UCSD-AML1 (cell line): Measurements from ENCODE around the gene ITGB6.
"Not testable (repeated sequence)": the region's sequence is repeated elsewhere in the genome, so short reads cannot be mapped to it uniquely, and the experiment has no call there.

ENCODE experiments used
- DNase-seq: peaks from one replicate; lab custom pipeline; 2025; ENCODE audit not compliant: unreplicated experiment; lab: John Stamatoyannopoulos, UW

ITGB6 gene

GRCh38 chr2:160194351-160194750, 5.7 kb downstream of the ITGB6 start:
- no peak for DNase-seq

DNA sequence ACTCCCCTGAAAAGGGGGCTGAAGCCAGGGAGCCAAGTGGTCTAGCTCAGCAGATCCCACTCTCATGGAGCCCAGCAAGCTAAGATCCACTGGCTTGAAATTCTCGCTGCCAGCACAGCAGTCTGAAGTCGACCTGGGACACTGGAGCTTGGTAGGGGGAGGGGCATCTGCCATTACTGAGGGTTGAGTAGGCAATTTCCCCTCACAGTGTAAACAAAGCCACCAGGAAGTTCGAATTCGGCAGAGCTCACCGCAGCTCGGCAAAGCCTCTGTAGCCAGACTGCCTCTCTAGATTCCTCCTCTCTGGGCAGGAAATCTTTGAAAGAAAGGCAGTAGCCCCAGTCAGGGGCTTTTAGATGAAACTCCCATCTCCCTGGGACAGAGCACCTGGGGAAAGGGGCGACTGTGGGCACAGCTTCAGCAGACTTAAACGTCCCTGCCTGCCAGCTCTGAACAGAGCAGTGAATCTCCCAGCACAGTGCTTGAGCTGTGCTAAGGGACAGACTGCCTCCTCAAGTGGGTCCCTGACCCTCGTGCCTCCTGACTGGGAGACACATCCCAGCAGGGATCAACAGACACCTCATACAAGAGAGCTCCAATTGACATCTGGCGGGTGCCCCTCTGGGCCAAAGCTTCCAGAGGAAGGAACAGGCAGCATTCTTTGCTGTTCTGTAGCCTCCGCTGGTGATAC, 18.8 kb downstream of the ITGB6 start:
- DNase-seq: peak; percentile 38

GRCh38 chr2:160180690-160181089, 19.4 kb downstream of the ITGB6 start:
- DNase-seq: not testable (repeated sequence)

- no peak for DNase-seq
Measured at GRCh38 chr2:160180172-160180571, 19.9 kb downstream of the ITGB6 start.

GRCh38 chr2:160175169-160176134, 24.6 kb downstream of the ITGB6 start:
- no peak for DNase-seq

GRCh38 chr2:160174322-160174721, 25.8 kb downstream of the ITGB6 start:
- DNase-seq: no peak

DNA sequence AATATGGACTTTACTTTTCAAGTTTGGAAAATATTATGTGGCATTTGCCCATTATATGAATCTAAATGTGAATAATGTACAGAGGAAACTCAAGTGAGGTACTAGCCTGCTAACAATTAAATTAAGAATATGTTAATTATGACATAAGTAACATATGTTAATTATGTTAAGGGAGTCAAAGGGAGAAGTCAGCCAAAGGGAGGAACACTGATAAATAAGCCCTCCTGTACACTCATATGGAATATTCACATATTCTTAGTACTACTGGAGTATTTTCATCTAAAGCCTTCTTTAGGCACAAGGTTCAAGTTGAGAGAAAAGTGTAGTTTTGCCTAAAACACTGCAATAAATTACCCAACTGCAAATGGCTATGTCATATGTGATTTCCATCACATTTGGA, 30.1 kb downstream of the ITGB6 start:
- no peak for DNase-seq

- DNase-seq: no peak
Measured at GRCh38 chr2:160169471-160169870, 30.6 kb downstream of the ITGB6 start.

DNA sequence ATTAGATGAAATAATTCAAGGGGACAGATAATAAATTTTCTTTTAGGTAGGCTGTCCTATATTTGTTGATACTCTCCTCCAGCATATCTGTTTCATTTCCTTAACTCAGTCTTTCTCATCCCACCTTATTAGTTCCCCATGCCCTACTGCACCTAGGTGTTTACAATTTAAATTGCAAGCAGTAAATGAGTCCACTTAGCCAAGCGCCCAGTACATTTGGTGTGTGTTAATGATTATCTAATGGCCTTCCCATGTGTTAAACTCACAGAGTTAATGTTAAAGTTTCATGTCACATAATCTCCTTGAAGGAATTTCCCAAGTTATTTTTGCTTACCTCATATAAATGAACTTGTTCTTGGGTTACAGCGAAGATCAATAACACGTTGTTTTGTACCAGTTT, 31.2 kb downstream of the ITGB6 start:
- DNase-seq: no peak

DNA sequence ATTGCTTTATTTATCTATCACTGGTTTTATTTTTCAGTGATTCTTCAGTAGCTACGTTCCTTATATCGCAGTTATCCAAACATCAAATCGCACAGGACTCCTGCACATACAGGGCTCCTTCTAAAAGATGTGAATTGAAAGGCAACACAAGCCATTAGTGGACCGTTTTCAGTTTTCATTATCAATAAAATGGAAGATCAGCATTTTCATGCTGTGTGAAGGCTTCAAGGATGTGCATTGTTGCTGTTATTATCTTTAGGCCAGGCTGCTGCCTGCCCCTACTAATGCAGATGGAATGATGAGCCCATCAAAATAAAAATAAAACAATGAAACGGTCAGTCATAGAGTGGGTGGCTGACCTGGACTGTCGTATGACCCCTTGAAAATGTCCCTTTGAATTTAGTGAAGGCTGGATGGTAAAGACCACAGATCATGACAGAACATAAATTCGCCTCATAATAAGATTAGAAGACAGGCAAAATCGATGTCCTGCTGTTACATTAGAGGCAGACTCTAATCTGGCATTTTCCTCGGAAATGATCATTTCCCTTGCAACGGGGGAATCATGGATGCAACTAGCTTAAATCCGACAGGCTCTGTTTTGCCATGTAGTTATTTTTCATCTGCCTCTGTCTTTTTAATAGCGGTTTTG, 32.9 kb downstream of the ITGB6 start:
- DNase-seq: no peak

GRCh38 chr2:160165996-160166395, 34.1 kb downstream of the ITGB6 start:
- DNase-seq: no peak

GRCh38 chr2:160165081-160165480, 35.0 kb downstream of the ITGB6 start:
- no peak for DNase-seq

DNA sequence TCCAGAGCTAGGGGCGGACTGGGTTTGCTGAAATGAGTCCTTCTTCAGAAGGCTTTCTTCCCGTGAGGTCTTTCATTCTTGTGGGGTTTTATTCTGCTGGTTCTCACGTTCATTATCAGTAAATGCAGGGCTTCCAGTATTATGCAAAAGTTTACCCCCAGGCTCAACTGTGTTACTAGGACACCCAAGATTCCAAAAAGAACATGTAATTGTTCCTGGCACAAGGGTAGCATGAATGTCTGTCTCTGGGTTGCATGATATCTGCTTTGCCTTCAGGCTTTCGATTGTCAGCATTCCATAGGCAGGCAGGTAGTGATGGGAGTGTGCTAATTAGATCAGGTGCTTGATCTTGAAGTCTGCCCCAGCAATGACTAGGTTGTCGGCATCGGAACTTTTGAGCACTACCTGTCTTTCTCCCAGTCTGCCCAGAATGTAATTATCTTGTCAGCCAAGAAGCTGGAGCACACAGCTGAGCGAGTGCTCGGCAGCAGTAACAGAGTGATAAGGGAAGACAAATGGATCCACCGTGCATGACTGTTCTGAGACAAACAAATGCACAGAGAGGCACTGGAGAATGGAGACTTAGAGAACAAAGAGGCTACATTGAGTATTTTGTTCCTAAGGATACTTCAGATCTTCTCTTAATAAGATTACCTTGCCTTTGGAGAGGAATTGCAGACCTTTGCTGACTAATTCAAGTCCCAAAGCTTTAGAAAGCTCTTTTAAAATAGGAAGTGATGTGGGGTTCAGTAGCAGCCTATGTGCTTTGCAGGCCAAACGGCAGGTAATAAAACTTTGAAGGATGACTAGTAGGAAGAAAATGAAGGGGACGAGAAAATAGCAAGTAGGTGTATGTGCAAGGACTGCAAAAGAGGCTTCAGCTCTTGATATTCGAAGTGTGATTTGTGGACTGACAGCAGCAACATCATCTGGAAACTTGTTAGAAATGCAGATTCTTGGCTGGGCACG, 41.9 kb downstream of the ITGB6 start:
- DNase-seq: no peak

GRCh38 chr2:160156665-160157064, 43.4 kb downstream of the ITGB6 start:
- DNase-seq: no peak

DNA sequence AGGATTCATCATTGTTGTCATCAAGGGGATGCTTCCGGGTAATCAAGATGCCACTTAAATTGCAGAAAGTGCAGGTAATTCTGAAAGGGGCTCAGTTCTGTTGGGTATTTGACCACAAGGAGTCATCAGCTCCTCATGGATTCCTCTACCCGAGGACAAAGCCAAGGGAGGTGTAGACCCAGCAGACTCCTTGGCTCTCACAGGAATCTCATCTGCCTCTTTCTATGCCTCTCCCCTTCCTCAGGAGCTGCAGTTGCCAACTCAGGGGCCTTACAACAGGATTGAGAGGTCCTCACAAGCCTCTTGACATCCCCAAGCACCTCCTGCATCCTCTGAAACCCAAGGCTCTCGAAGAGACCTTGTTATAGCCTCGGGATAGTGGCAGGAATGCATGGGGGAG, 44.0 kb downstream of the ITGB6 start:
- DNase-seq: no peak

- not testable (repeated sequence) for DNase-seq
Measured at GRCh38 chr2:160148419-160148818, 51.7 kb downstream of the ITGB6 start.

DNA sequence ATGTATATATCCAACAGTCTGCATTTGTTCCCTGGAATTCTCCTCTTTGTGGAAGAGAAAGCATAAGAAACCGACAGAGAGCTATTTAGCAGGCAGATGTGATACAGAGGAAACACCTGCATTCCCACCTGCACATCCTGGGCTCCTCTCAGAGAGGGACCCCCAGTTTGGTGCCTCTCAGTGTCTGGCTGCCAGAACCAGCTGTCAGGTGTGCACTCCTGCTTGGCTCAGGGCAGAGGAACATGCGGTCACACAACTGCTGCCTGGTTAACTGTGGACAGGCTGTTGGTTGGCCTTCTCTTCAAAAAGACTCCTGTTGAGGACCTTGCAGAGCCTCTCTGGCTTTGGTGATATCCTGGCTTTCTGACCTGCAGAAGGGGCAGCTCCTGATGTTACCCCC, 54.6 kb downstream of the ITGB6 start:
- no peak for DNase-seq

GRCh38 chr2:160144280-160144990, 55.6 kb downstream of the ITGB6 start:
- no peak for DNase-seq

- DNase-seq: no peak
Measured at GRCh38 chr2:160142472-160142871, 57.6 kb downstream of the ITGB6 start.

DNA sequence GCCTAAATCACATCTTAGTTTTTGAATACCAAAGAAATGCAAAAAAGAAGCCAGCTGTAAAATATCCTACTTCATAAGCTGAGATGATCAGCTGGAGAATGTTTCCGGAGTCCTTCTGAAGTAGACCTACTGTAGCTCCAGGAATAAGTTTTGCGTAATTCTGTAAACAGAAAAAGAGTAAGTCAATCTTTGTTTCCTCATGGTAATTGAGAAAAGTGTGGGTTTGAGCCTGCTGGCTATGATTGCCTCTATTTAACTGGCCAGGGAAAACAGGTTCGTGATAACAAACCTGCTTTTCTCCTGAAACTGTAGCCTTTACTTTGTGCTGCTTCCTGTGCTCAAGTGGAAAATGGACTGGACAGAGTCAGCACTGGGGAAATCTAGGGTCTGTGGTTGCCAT, 58.2 kb downstream of the ITGB6 start:
- DNase-seq: no peak
